Activated CD4-positive, alpha-beta T cell treated with anti-CD3 and anti-CD28 coated beads for 48 hours (primary cell): ENCODE measurements around the gene TBXAS1.
"Not testable (repeated sequence)": the region's sequence is repeated elsewhere in the genome, so short reads cannot be mapped to it uniquely, and the experiment has no call there.

ENCODE experiments used
- DNase-seq: peaks from one replicate; pipeline ENCODE4 v3.0.0-alpha.2; 2020

Gene TBXAS1

DNA sequence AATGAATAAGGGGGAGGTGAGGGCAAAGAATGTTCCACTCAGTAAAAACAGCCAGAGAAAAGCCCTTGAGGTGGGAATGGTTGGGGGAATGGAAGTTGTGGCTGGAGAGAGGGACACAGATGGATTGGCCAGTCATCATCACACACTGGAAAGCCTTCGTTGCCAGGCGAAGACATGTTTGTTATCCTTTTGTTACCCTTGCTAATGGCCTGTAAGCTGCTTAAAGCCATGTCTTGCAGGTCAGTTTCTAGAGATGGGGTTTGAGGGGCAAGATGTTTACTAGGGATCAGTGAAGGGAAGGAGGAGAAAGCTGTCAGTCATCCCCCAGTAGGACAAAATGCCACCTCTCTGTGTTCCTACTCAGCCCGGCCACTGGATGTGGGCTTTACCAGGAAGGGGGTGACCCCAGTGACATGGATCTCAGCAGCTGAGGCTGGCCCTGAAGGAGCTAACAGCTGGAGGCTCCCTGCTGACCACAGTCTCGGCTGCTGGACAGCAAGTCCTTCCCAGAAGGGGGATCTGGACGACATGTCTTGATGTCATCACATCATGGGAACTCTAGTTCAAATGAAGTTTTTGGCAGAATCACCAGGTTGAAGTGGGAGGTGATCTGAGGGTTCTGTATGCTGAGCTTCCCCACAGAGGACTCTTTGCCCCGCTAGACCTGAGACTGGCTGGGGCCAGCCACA lies 66.2 kb downstream of the TBXAS1 start:
- DNase-seq, result no peak

DNA sequence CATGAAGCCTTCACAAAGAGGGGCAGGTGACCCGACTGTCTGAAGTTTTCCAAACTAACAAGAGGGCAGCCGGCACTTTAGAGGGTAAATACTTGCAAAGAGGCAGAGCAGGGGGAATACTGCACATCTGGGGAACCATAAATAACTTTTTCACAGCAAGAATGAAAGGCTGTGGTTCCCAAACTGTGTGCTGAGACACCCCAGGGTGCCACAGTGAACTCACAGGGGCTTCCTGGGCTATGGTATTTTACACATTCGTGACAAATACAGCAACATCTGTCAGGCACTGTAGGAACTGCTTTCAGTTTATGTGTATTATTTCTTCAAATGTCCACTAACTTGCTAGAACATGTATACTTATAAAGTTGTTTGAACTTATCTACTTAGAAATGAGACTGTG lies 67.2 kb downstream of the TBXAS1 start:
- DNase-seq, result no peak

DNA sequence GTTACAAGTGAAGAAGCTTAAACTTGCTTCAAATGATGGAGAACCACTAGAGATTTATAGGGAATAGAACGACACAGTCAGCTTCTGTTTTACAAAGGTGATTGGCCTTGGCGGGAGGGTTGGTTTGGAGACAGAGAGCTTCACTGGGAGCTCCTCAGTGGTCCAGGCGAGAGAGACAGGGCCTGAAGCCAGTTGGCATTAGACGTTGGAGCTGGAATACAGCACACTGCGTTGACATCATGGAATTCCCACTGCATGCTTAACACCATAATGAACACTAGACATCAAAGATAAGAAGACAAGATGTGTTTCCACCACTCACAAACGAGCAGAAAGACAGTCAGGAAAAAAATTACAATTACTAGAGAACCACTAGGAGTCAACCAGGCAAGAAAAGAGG lies 67.8 kb downstream of the TBXAS1 start:
- DNase-seq, result no peak

DNA sequence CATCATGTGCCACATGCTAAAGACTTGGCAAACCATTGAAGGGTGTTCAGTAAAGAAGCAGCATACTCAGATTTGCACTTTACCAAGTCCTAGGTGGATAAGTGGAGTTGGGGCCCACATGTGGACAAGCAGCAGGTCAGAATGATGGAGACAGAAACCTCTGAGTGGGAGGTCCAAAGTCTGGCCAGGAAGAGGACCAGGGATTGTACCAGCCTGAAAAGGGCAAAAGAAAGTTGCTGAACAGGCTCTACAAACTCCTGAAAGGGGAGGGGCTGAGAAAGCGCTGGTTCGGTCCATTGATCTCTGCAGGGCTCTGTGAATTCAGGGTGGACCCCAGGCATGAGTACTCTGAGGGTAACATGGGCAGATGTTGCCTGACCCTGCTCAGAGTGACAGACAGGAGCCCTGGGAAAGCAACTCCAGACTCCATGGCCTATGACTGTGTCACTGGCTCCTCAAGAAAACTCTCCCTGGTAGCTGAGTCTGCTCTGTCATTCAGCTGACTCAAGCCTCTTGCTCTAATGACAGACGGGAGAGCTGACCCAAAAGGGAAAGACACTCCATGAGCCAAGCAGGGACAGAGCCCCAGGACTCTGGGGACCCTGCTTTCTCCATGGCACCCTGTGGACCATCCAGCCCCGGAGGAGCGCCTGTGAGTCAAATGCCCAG lies 68.5 kb downstream of the TBXAS1 start:
- DNase-seq, result no peak

DNA sequence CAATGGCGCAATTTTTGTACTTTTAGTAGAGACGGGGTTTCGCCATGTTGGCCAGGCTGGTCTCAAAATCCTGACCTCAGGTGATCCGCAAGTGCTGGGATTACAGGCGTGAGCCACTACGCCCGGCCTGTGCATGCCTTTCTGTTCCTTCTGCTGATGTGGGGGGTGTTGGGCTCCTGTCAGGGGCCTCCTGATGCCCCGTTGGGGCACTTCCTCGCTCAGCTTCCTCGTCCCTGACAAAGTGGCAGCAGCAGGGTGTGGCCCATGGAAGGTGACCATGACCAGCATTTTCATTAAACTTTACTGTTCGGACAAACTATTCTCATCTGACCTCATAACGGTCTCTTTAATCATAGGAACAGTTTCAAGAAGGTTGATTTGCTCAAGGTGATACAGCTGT lies 69.4 kb downstream of the TBXAS1 start:
- DNase-seq, result no peak

DNA sequence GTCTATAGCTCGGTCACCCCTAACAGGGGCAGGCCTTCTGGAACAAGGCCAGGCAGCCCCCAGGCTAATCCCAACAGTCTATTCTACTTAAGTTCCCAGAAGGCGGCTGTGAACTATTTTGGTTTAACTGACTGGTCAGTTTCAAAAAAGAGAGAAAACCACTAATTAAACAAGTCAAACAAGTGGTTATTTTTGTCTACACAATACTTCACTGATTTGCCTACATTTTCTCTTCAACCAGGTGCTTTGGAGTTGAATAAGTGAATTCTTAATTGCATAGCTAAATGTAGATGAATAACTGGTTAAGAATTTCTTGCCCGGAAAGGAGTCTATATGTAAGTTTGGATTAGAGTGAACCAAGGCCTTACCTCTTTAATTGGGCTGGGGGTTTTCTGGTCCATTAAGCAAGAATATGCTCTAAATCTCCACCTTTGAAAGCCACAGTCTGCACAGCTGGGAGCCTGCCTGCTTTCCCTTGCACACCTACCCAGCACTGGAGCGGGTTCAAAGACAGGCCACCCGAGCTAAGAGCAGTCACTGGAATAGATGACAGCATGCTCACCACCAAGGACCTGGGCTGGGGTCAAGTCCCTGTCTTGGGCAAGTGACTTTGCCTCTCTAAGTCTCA lies 70.4 kb downstream of the TBXAS1 start:
- DNase-seq, result no peak

DNA sequence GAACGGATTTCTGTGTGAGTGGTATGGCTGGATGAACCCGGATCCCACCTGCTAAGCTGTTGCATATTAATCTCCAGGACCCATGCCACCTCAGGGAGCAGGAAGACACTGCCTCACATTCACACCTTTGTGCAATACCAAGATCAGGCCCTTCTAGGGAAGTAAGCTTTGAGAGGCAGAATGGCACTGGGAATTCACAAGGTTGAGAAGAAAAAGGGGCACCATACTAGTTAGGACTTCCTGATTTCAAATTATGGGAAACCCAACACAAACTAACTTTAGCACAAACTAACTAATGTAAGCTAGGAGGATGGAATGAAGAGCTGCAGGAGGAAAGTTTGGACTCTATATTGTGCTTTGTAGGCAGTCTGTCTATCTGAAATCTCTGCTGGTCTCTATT lies 71.3 kb downstream of the TBXAS1 start:
- DNase-seq, result no peak

DNA sequence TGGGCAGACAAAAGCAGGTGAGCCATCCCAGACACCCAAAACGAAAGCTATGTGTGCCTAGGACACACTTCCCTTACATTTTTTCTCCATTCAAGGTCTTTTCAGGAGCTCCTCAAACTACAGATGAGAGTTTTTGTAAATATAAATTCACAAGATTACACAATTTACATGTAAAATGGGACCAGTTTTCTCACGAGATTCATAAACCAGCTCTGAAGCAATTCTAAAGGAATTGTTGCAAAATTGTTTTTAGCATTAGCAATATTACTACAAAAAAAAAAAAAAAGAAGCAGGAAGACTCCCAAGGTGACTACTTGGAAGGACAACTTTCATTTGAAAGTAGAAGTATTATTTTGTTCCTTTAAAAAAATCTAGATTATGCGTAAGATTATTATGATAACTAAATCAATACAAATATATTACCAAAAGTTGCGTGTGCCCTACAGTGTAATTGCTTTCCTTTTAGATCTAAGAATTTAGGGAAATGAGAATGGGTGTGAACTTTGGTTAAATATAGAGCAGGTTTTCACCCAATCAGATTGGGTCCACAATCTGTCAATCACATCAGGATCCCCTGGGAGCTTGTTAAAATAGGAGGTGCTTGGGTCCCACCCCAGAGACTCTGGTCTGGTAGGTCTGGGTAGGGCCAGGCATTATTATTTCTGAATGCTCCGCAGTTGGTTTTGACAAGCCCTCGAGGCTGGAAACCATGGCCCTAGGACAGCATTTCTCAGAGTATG lies 72.2 kb downstream of the TBXAS1 start:
- DNase-seq, result no peak

DNA sequence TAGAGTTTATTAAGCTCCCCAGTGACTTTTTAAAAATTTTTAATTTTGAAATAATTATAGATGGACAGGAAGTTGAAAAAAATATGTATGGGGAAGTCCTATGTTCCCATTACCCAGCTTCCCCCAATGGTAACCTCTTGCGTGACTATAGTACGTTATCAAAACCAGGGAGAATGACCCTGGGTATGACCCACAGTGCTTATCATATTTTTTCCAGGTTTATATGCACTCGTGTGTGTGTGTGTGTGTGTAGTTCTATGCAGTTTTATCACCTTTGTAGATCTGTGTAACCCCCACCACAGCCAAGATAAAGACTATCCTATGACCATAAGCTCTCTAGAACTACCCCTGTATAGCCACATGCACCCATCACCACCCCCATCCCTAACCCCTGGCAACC lies 72.8 kb downstream of the TBXAS1 start:
- no peak for DNase-seq

DNA sequence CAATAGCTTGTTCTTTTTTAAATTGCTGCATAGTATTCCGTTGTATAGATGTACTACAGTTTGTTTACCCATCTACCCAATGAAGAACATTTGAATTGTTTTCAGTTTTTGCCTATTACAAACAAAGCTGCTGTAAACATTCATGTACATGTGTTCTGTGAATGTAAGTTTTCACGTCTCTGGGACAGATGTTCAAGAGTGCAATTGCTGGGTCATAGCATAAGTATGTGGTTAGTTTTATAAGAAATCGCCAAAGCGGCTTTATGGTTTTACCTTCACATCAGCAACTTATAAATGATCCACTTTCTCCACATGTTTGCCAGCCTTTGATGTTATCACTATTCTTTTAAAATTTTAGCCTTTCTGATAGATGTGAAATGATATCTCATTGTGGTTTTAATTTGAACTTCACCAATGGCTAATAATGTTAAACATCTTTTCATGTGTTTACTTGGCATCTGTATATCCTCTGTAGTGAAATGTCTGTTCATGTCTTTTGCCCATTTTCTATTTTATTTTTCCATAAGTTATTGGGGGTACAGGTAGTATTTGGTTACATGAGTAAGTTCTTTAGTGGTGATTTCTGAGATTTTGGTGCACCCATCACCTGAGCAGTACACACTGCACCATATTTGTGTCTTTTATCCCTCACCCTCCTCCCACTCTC lies 73.5 kb downstream of the TBXAS1 start:
- no peak for DNase-seq

DNA sequence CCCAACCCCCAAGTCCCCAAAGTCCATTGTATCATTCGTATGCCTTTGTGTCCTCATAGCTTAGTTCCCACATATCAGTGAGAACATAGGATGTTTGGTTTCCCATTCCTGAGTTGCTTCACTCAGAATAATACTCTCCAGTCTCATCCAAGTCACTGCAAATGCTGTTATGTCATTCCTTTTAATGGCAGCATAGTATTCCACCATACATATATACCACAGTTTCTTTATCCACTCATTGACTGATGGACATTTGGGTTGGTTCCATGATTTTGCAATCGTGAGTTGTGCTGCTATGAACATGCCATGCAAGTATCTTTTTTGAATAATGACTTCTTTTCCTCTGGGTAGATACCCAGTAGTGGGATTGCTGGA lies 74.0 kb downstream of the TBXAS1 start:
- DNase-seq, result not testable (repeated sequence)

DNA sequence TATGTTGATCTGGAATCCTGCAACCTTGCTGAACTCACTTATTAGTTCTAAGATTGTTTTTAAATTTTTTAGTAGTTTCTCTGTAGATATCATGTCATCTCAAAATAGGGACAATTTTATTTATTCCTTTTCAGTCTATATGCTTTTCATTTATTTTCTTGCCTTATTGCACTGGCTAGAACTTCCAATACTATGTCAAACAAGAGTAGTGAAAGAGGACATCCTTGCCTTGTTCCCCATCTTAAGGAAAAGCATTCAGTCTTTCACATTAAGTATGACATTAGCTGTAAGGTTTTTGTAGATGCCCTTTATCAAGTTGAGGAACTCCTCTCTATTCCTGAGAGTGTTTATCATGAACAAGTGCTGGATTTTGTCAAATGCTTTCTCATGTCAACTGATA lies 77.8 kb downstream of the TBXAS1 start:
- DNase-seq, result no peak

DNA sequence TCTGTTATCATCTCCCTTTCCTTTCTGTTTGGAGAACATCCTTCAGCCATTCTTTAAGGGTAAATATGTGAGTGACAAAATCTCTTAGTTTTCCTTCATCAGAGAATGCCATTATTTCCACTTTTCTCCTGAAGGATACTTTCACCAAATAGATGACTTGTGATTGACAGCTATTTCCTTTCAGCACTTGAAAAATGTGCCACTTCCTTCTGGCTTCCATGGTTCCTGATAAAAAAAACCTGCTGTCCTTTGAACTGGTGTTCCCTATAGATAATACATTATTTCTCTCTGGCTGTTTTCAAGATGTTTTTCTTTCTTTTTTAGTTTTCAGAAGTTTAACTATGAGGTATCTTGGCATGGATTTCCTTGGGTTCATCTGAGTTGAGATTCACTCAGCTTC lies 79.7 kb downstream of the TBXAS1 start:
- DNase-seq, result no peak

DNA sequence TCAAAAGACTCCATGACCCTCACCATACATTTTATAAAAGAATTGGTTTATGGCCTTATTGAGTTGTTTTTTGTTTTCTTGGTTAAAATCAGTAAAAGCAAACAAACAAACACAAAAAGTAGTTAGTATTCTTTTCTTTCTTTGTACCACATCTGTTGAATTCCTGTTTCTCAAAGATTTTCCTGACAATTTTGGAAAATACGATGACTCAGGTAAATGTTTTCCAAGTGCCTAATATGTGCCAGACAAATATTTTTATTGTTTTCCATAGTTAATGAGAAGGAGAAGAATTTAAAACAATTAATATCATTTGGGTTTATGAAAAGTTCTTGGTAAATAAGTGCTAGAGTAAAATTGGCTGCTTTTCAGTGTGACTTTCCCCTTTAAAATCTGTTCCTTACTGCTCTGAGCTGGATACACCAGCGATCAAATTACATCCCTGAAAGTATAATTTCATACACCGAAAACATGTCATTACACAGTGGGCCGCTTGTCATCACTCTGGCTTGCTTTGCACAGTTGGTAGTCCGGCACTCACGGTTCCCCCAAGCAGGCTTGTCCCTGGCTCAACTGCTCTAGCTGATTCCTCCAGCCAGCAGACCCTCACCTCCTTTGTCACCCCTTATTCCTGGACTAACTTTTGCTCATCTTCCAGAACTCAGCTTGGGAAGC lies 80.5 kb downstream of the TBXAS1 start:
- DNase-seq, result no peak

DNA sequence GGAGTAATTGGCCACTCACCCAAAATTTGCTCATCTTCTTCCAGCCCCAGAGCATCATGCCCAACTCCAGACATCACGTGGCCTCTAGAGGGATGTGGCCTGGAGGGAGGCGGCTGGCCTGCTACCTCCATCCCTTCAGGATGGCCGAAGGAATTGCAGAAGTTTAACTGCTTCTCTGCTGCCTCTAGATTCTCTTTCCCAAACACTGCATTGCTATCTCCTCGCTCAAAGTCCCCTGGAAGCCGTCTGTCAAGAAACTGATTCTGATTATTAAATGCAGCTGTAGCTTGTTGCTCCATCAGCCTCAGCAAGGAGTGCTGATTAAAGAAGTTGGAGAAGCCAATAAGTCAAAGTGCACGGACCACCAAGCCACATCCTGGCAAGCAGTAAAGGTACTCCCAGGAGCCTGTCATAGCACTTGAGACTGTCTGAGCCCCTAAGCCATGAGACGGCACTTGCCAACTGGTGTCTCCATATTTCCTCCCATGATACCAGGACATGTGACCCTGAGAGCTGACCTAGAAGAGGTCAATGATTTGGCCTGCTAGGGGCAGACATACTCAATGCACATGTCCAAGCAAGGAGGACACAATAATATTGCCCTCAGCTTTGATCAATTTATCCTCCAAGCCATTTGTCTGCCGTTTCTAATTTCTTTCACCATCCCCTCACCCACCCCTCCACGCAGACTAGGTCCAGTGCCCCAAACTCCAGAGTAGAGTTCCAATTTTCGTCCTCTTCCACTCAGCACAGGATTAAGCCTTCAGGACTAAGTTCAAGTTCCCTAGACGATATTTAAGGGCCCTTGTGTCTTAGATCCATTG lies 84.2 kb downstream of the TBXAS1 start:
- DNase-seq, result no peak

DNA sequence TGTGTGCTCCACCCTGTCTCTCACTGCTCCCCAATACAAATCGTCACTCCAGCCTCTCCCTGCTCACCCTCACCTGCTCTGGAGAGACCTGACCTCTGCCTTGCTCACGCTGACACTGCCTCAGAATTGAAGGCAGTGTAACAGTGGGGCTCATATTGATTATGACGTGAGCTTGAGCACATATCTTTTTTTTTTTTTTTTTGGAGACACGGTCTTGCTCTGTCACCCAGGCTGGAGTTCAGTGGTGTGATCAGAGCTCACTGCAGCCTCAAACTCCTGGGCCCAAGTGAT lies 84.7 kb downstream of the TBXAS1 start:
- DNase-seq, result no peak

DNA sequence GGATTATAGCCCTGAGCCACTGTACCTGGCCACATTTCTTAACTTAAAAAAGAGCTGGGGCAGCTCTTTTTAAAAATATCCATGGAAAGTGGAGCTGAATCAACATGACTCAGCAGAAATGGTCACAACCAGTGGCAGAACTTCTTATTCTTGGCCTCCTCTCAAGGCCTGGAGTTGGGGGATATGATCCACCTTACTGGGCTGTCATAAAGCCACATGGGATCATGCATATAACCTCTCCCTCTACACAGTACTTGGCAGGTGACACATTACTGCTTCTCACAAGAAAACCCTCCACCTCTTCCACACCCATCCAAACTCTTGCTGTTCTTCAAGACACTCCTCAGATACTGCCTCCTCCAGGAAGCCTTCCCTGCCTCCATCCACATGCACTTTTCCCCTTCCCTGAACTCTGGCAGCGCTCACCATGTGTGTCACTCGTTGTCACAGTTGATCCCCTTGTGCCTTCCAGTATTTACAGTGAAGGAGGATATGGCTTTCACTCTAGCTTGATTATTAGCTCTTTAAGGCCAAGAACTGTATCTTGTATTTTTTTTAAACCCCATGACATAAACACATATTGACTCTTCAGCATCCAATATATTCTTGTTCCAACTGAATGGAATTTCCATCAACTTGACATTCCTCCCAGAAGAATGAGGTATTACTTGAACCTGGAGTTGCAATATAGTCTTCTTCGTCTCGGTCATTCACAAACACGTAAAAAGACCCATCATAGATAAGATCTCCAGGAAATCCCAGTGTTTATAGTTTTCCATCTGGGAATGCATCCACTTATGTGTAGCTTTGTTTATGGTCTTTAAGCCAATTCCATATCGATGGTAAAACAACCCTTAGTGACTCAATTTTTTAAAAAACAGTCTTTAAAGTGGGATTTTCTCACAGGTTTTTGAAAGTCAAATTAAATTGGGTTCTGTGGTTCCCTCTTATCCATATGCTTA lies 85.5 kb downstream of the TBXAS1 start:
- DNase-seq, result no peak

DNA sequence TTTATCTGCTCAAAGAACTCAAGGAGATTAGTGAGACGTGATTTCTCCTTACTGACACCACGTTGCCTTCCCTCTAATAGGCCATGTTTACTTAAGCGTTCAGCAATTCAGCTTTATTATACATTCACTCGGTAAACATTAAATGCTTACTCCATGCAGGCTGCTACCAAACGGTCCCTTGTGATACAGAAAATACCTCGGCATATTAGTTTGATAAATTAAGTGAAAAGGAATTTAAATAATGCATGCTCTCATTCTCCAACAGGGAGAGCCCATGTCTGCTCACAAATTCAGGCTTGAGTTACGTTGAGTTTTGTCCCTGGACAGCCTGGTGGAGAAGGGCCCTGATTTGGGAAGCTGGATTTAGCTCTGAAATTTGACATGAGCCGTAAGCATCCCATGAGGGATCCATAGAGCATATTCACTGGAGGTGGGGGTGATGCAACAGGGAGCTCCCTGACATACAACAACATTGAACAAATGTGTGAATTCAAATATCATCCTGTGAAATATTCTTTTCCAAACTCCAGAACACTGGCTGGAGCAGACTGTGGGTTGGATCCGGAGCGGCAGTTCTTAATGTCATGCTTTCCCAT lies 86.3 kb downstream of the TBXAS1 start:
- DNase-seq, result no peak

DNA sequence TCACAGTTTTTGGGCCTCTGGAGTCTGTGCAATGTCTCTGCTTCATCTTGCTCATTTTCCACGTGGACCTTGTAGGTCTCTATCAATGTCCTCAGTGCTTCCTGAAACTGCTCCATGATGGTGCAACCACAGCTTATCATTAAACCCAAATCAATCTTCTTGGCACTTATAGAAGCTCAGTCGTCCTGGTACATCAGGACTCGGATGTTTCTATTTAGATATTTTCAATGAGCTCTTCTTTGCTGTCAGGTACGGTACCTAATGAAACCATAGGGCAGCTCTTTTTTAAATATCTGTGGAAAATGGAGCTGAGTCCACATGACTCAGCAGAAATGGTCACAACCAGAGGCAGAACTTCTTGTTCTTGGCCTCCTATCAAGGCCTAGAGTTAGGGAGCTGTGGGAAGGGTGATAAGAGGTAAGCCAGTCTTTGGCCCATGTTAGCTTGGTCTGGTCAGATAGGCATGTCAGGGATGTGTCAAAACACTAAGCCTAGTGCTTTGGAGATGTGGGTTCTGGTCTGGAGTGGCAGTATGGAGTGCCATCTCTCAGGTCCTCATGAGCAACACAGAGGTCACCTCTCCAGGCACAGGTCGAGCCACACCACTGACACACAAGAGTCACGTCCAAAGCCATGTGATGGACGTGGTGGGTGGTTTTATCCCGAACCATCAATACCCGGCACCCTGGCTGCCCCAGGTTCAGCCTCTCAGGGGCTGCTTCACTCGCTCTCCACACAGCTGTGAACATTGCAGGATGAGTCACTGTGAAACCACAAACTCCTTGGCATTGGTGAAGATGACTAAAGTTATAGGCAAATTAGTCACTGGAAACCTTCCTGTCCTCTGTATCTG lies 87.0 kb downstream of the TBXAS1 start:
- peak; percentile 78 for DNase-seq
